Measurements from ENCODE around the gene AKR1B15.
A peak's percentile ranks its signal among the peaks of the same experiment; 100 is the strongest.

The AKR1B15 gene

DNA sequence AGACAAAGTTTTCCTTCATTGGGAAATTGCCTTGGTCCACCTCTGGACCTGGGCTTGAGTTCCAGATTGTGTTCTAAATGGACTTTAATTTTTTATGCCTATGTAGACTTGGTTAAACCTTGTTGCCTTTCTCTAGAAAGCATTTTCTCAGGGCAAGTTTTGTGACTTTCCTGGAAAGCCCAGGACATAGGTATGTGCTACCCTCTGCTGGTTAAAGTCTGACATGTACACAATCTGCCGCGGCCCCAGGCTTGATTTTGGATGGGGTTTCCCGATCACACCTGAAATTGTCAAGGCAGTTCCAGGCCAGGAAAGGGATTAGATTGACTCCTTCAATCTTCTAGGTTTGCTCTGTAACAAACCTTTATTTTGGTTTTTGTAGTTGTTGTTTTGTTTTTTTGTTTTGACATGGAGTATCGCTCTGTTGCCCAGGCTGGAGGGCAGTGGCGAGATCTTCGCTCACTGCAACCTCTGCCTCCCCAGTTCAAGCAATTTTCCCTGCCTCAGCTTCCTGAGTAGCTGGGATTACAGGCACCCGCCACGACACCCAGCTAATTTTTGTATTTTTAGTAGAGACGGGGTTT is 35.6 kb upstream of the AKR1B15 start:
- DNase-seq (ENCODE audit: low spot score): no peak
- peak; percentile 40 for ATAC-seq (ENCODE audit: low read depth)
- TF ChIP-seq, protein P1, sequence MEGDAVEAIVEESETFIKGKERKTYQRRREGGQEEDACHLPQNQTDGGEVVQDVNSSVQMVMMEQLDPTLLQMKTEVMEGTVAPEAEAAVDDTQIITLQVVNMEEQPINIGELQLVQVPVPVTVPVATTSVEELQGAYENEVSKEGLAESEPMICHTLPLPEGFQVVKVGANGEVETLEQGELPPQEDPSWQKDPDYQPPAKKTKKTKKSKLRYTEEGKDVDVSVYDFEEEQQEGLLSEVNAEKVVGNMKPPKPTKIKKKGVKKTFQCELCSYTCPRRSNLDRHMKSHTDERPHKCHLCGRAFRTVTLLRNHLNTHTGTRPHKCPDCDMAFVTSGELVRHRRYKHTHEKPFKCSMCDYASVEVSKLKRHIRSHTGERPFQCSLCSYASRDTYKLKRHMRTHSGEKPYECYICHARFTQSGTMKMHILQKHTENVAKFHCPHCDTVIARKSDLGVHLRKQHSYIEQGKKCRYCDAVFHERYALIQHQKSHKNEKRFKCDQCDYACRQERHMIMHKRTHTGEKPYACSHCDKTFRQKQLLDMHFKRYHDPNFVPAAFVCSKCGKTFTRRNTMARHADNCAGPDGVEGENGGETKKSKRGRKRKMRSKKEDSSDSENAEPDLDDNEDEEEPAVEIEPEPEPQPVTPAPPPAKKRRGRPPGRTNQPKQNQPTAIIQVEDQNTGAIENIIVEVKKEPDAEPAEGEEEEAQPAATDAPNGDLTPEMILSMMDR (IDR thresholded peaks at IDR 0.05; ENCODE audit: poor library complexity, severe bottlenecking): peak; percentile 88
- no peak overlapping the region for H3K4me3 ChIP-seq (ENCODE audit: severe bottlenecking)
- no peaks in the 10 kb centered on the region for H3K36me3 ChIP-seq (ENCODE audit: low read depth)
- no peaks in the 10 kb centered on the region for H3K27me3 ChIP-seq (ENCODE audit: insufficient read depth, poor library complexity, severe bottlenecking)
- no peaks in the 10 kb centered on the region for H3K9me3 ChIP-seq (ENCODE audit: severe bottlenecking)
- H3K27ac ChIP-seq (ENCODE audit: poor library complexity, severe bottlenecking): peak overlapping the region; percentile 33
- H3K4me1 ChIP-seq (ENCODE audit: insufficient read depth, poor library complexity, severe bottlenecking): peaks cover 27% of the 10 kb centered on the region

DNA sequence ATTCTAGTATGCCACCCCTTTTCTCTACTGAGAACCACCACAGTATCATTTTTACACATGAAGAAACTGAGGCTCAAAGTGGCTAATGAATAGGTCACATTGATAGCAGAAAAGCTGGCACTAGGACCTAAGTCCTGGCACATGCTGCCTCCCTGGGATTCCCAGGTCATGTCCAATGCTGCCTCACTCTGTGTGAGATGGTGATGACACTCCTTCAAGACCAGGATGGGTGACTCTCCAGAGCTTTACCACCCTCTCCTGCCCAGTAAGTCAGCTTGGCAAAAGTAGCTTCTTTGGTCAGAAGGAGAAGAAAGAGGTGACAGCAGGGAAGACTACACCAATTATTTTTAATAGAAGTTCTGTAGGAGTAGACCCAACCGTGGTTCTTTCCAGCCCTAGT is 34.8 kb upstream of the AKR1B15 start:
- DNase-seq (ENCODE audit: low spot score) (no peak), ATAC-seq (ENCODE audit: low read depth) (no peak)
- Histone ChIP-seq H3K4me1 (ENCODE audit: insufficient read depth, poor library complexity, severe bottlenecking) (peaks cover 27% of the 10 kb centered on the region), H3K4me3 (ENCODE audit: severe bottlenecking) (no peak overlapping the region), H3K27me3 (ENCODE audit: insufficient read depth, poor library complexity, severe bottlenecking) (no peaks in the 10 kb centered on the region), H3K9me3 (ENCODE audit: severe bottlenecking) (no peaks in the 10 kb centered on the region), H3K36me3 (ENCODE audit: low read depth) (no peaks in the 10 kb centered on the region), H3K27ac (ENCODE audit: poor library complexity, severe bottlenecking) (no peak overlapping the region)
- TF ChIP-seq, protein P1 (IDR thresholded peaks at IDR 0.05; ENCODE audit: poor library complexity, severe bottlenecking): no peak

DNA sequence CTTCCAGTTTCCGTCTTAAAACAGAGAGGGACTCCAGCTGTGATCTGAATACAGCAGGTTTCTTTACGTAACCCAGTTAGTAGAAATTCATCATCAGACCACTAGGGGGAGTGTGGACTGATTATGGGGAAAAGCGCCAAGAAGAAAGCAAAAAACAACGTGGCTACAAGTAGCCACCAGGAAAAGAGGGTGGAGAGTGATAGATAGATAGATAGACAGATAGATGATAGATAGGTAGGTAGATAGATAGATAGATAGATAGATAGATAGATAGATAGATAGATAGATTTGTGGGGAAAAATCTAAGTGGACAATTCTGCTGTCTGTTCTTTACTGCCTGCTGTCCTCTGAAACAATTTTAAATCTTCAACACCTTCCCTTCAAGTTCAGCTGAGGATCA is 34.2 kb upstream of the AKR1B15 start:
- no peak overlapping the region for H3K27ac ChIP-seq (ENCODE audit: poor library complexity, severe bottlenecking)
- TF ChIP-seq, protein P1 (IDR thresholded peaks at IDR 0.05; ENCODE audit: poor library complexity, severe bottlenecking): peak; percentile 86
- no peaks in the 10 kb centered on the region for H3K36me3 ChIP-seq (ENCODE audit: low read depth)
- no peaks in the 10 kb centered on the region for H3K27me3 ChIP-seq (ENCODE audit: insufficient read depth, poor library complexity, severe bottlenecking)
- DNase-seq (ENCODE audit: low spot score) (no peak), ATAC-seq (ENCODE audit: low read depth) (peak; percentile 16; the same call in 1 of the 3 replicates)
- peaks cover 27% of the 10 kb centered on the region for H3K4me1 ChIP-seq (ENCODE audit: insufficient read depth, poor library complexity, severe bottlenecking)
- no peak overlapping the region for H3K4me3 ChIP-seq (ENCODE audit: severe bottlenecking)
- H3K9me3 ChIP-seq (ENCODE audit: severe bottlenecking): no peaks in the 10 kb centered on the region

DNA sequence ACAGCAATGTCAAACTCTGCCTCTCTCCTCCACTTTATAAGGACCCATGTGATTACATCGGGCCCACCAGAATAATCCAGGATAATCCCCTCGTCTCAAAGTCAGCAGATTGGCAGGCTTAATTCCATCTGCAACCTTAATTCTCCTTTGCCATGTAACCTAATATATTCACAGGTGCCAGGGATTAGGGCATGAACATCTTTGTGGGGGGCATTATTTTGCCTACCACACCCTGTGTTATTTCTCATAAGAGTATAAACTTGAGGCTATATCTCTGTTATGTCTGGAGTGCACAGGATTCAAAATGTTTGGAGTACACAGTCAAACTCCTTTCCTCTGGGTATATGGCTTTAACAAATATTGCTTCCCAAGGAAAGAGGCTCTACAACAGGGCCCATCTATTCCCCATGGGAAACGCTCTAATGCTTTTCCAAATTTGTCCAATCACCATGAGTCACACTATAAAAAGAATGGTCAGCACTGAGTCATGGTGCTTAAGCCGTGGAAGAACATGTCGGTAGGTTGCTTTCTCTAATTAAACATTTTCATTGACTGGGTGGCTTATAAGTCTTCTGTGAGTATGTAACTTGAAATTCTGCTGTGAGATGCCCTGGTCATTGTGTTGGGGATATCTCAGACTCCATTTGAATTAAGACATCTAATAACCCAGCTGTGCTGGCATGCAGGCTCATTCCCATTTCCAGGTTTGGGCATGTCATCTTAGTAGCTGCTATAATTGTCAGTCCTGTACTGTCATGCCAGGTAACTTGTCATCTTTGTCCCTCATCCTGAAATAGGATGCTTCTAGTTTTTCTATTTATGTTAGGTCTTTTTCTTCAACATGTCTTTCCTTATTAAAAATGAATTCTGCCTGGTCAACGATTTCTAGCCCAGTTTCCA is 33.1 kb upstream of the AKR1B15 start:
- no peaks in the 10 kb centered on the region for H3K27me3 ChIP-seq (ENCODE audit: insufficient read depth, poor library complexity, severe bottlenecking)
- H3K9me3 ChIP-seq (ENCODE audit: severe bottlenecking): no peaks in the 10 kb centered on the region
- ATAC-seq (ENCODE audit: low read depth): peak; percentile 84
- no peaks in the 10 kb centered on the region for H3K36me3 ChIP-seq (ENCODE audit: low read depth)
- H3K4me3 ChIP-seq (ENCODE audit: severe bottlenecking): no peak overlapping the region
- no peak for DNase-seq (ENCODE audit: low spot score)
- H3K27ac ChIP-seq (ENCODE audit: poor library complexity, severe bottlenecking): peak overlapping the region; percentile 57
- TF ChIP-seq, protein P1 (IDR thresholded peaks at IDR 0.05; ENCODE audit: poor library complexity, severe bottlenecking): no peak
- H3K4me1 ChIP-seq (ENCODE audit: insufficient read depth, poor library complexity, severe bottlenecking): peaks cover 27% of the 10 kb centered on the region

Measured in RWPE2 (cell line).